ENCODE data around the gene SLC6A2. TPM values are rescaled to one million over a fixed set of nuclear protein-coding genes. Genes with fewer than 3 reads are reported as not detected.

SLC6A2 gene
- polyA plus RNA-seq, 1 donor: 0.12 TPM

- no CpG with 5 or more reads among the region's 2 CpGs for WGBS (ENCODE audit: insufficient coverage, low lambda C conversion rate)
- H3K27ac ChIP-seq (ENCODE audit: low read length): no peak overlapping the region
- H3K4me1 ChIP-seq (ENCODE audit: control insufficient read depth, insufficient read depth, low read length): no peaks in the 10 kb centered on the region
- no peak for DNase-seq
- H3K4me3 ChIP-seq (ENCODE audit: low read length): no peak overlapping the region
- H3K36me3 ChIP-seq (ENCODE audit: control insufficient read depth, insufficient read depth, low read length): no peaks in the 10 kb centered on the region
- no peaks in the 10 kb centered on the region for H3K27me3 ChIP-seq (ENCODE audit: control insufficient read depth, insufficient read depth, low read length)
- no peaks in the 10 kb centered on the region for H3K9me3 ChIP-seq (ENCODE audit: control insufficient read depth, low read depth, low read length)
These were observed 54.7 kb downstream of the SLC6A2 start for GRCh38 chr16:55710466-55710865.

DNA sequence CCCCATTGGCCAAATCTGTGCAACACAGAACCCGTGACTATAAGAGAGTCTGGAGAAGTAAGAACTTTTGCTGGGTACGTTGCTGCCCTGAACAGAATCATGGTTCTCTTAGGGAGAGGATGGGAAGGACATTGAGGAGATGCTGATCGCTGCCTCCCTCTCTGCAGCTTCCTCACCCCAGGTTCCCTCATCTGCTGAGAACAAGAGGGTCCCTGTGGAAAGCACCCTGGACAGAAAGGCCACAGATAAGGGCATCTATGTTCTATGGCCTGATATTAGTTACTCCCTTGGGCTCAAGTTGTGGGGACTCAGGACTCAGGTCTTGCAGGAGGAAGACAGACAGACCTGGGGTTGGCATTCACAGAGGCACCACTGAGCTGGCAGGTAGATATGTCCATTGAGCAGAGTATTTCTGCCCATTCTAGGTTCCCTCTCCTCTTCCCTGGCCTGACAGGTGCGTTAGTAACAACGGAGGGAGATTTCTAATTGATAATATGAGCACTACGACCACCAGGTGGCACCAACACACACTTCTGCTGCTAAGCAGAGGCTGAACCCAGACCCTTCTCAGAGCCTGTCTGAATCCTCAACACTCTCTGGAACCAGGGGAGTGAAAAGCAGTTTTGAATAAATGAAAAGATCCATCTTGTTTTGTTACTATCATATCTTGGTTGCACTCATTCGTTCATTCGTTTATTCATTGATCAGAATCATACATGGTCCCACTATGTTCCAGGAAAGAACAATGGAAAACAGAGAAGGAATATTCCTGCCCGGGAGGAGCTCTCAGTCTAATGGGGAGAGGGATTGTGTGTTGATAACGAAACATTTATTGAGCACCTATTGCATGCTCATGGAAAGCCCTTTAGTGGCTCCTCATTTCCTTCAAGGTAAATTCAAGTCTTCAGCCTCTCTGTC lies 56.4 kb downstream of the SLC6A2 start:
- H3K27me3 ChIP-seq (ENCODE audit: control insufficient read depth, insufficient read depth, low read length): no peaks in the 10 kb centered on the region
- no peaks in the 10 kb centered on the region for H3K4me1 ChIP-seq (ENCODE audit: control insufficient read depth, insufficient read depth, low read length)
- H3K27ac ChIP-seq (ENCODE audit: low read length): no peak overlapping the region
- no peaks in the 10 kb centered on the region for H3K9me3 ChIP-seq (ENCODE audit: control insufficient read depth, low read depth, low read length)
- DNase-seq: peak; percentile 30 to 33
- no peak overlapping the region for H3K4me3 ChIP-seq (ENCODE audit: low read length)
- WGBS (ENCODE audit: insufficient coverage, low lambda C conversion rate): 10% methylated on average over 2 of the region's 10 CpGs
- H3K36me3 ChIP-seq (ENCODE audit: control insufficient read depth, insufficient read depth, low read length): no peaks in the 10 kb centered on the region

DNA sequence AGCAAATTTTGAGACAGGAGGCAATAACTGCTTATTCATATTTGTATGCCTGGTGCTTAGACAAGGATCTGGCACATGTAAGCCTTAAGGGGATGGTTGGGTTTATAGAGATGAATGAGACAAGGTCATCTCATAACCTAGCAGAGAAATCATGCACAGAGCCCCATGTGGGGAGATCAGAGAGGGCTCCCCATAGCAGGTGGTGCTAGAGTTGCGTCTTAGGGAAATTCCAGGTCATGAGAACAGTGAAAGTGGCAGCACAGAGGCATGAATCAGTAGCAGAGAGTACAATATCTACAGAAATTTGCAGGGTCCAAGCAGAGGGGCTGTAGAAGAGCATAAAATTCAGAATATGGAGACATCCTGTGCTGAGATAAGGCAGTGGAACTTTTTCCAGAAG lies 57.3 kb downstream of the SLC6A2 start:
- no CpG with 5 or more reads among the region's 1 CpG for WGBS (ENCODE audit: insufficient coverage, low lambda C conversion rate)
- Histone ChIP-seq H3K36me3 (ENCODE audit: control insufficient read depth, insufficient read depth, low read length) (no peaks in the 10 kb centered on the region), H3K27ac (ENCODE audit: low read length) (no peak overlapping the region), H3K27me3 (ENCODE audit: control insufficient read depth, insufficient read depth, low read length) (no peaks in the 10 kb centered on the region), H3K9me3 (ENCODE audit: control insufficient read depth, low read depth, low read length) (no peaks in the 10 kb centered on the region), H3K4me1 (ENCODE audit: control insufficient read depth, insufficient read depth, low read length) (no peaks in the 10 kb centered on the region), H3K4me3 (ENCODE audit: low read length) (no peak overlapping the region)
- DNase-seq: no peak

GRCh38 chr16:55717326-55717725 lies 61.5 kb downstream of the SLC6A2 start:
- Histone ChIP-seq H3K4me3 (ENCODE audit: low read length) (no peak overlapping the region), H3K27ac (ENCODE audit: low read length) (no peak overlapping the region), H3K9me3 (ENCODE audit: control insufficient read depth, low read depth, low read length) (no peaks in the 10 kb centered on the region), H3K27me3 (ENCODE audit: control insufficient read depth, insufficient read depth, low read length) (no peaks in the 10 kb centered on the region), H3K4me1 (ENCODE audit: control insufficient read depth, insufficient read depth, low read length) (no peaks in the 10 kb centered on the region), H3K36me3 (ENCODE audit: control insufficient read depth, insufficient read depth, low read length) (no peaks in the 10 kb centered on the region)
- no peak for DNase-seq
- 83% methylated on average over 1 of the region's 3 CpGs for WGBS (ENCODE audit: insufficient coverage, low lambda C conversion rate)

- 0% methylated on average over 1 of the region's 5 CpGs for WGBS (ENCODE audit: insufficient coverage, low lambda C conversion rate)
- H3K27me3 ChIP-seq (ENCODE audit: control insufficient read depth, insufficient read depth, low read length): no peaks in the 10 kb centered on the region
- H3K4me1 ChIP-seq (ENCODE audit: control insufficient read depth, insufficient read depth, low read length): no peaks in the 10 kb centered on the region
- no peaks in the 10 kb centered on the region for H3K9me3 ChIP-seq (ENCODE audit: control insufficient read depth, low read depth, low read length)
- H3K4me3 ChIP-seq (ENCODE audit: low read length): no peak overlapping the region
- H3K36me3 ChIP-seq (ENCODE audit: control insufficient read depth, insufficient read depth, low read length): no peaks in the 10 kb centered on the region
- DNase-seq: no peak
- H3K27ac ChIP-seq (ENCODE audit: low read length): no peak overlapping the region
These were observed 69.4 kb downstream of the SLC6A2 start for GRCh38 chr16:55725055-55725777.

- no peak for DNase-seq
- Histone ChIP-seq H3K9me3 (ENCODE audit: control insufficient read depth, low read depth, low read length) (no peaks in the 10 kb centered on the region), H3K27me3 (ENCODE audit: control insufficient read depth, insufficient read depth, low read length) (no peaks in the 10 kb centered on the region), H3K4me1 (ENCODE audit: control insufficient read depth, insufficient read depth, low read length) (no peaks in the 10 kb centered on the region), H3K27ac (ENCODE audit: low read length) (no peak overlapping the region), H3K36me3 (ENCODE audit: control insufficient read depth, insufficient read depth, low read length) (no peaks in the 10 kb centered on the region), H3K4me3 (ENCODE audit: low read length) (no peak overlapping the region)
- no CpG with 5 or more reads among the region's 6 CpGs for WGBS (ENCODE audit: insufficient coverage, low lambda C conversion rate)
These were observed 73.0 kb downstream of the SLC6A2 start for GRCh38 chr16:55728797-55729196.

DNA sequence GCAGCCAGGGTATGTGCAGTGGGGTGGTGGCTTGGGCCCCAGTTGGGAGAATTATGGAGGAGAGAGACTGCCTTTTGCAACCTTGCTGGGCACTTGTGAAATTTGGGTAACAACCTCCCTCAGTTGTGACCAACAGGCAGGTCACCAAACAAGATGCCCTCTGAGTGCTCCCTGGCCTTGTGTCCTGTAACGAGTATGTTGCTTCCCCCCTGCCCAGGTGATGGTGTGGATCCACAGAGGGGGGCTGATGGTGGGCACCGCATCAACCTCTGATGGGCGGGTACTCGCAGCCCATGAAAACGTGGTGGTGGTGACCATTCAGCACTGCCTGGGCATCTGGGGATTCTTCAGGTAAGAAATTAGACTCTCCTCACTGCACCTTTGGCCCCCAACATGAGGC lies 74.3 kb downstream of the SLC6A2 start:
- no peaks in the 10 kb centered on the region for H3K9me3 ChIP-seq (ENCODE audit: control insufficient read depth, low read depth, low read length)
- H3K4me1 ChIP-seq (ENCODE audit: control insufficient read depth, insufficient read depth, low read length): no peaks in the 10 kb centered on the region
- H3K36me3 ChIP-seq (ENCODE audit: control insufficient read depth, insufficient read depth, low read length): no peaks in the 10 kb centered on the region
- no peak for DNase-seq
- H3K27me3 ChIP-seq (ENCODE audit: control insufficient read depth, insufficient read depth, low read length): no peaks in the 10 kb centered on the region
- no peak overlapping the region for H3K4me3 ChIP-seq (ENCODE audit: low read length)
- WGBS (ENCODE audit: insufficient coverage, low lambda C conversion rate): no CpG with 5 or more reads among the region's 5 CpGs
- H3K27ac ChIP-seq (ENCODE audit: low read length): no peak overlapping the region

- no peak for DNase-seq
- Histone ChIP-seq H3K27ac (ENCODE audit: low read length) (no peak overlapping the region), H3K9me3 (ENCODE audit: control insufficient read depth, low read depth, low read length) (no peaks in the 10 kb centered on the region), H3K27me3 (ENCODE audit: control insufficient read depth, insufficient read depth, low read length) (no peaks in the 10 kb centered on the region), H3K36me3 (ENCODE audit: control insufficient read depth, insufficient read depth, low read length) (no peaks in the 10 kb centered on the region), H3K4me3 (ENCODE audit: low read length) (no peak overlapping the region), H3K4me1 (ENCODE audit: control insufficient read depth, insufficient read depth, low read length) (no peaks in the 10 kb centered on the region)
- 60% methylated on average over 1 of the region's 2 CpGs for WGBS (ENCODE audit: insufficient coverage, low lambda C conversion rate)
These were observed 76.7 kb downstream of the SLC6A2 start for GRCh38 chr16:55732496-55732895.

- no CpG with 5 or more reads among the region's 2 CpGs for WGBS (ENCODE audit: insufficient coverage, low lambda C conversion rate)
- Histone ChIP-seq H3K36me3 (ENCODE audit: control insufficient read depth, insufficient read depth, low read length) (no peaks in the 10 kb centered on the region), H3K27ac (ENCODE audit: low read length) (no peak overlapping the region), H3K4me1 (ENCODE audit: control insufficient read depth, insufficient read depth, low read length) (no peaks in the 10 kb centered on the region), H3K9me3 (ENCODE audit: control insufficient read depth, low read depth, low read length) (no peaks in the 10 kb centered on the region), H3K27me3 (ENCODE audit: control insufficient read depth, insufficient read depth, low read length) (no peaks in the 10 kb centered on the region), H3K4me3 (ENCODE audit: low read length) (no peak overlapping the region)
- DNase-seq: no peak
These were observed 78.9 kb downstream of the SLC6A2 start for GRCh38 chr16:55734665-55735064.

- Histone ChIP-seq H3K36me3 (ENCODE audit: control insufficient read depth, insufficient read depth, low read length) (no peaks in the 10 kb centered on the region), H3K4me1 (ENCODE audit: control insufficient read depth, insufficient read depth, low read length) (no peaks in the 10 kb centered on the region), H3K9me3 (ENCODE audit: control insufficient read depth, low read depth, low read length) (no peaks in the 10 kb centered on the region), H3K4me3 (ENCODE audit: low read length) (no peak overlapping the region), H3K27ac (ENCODE audit: low read length) (no peak overlapping the region), H3K27me3 (ENCODE audit: control insufficient read depth, insufficient read depth, low read length) (no peaks in the 10 kb centered on the region)
- DNase-seq: no peak
- WGBS (ENCODE audit: insufficient coverage, low lambda C conversion rate): 94% methylated on average over 3 of the region's 4 CpGs
These were observed 79.5 kb downstream of the SLC6A2 start for GRCh38 chr16:55735120-55735781.

Data from large intestine (tissue), 3 donors.